Peyer's patch (tissue), 4 donors: ENCODE data around the gene TEX30. TPM values are rescaled to one million over a fixed set of nuclear protein-coding genes. Genes with fewer than 3 reads are reported as not detected.

Source experiments
- DNase-seq, 3 donors: peaks; one replicate each; pipeline ENCODE4 v3.0.0-alpha.2; 2017 to 2019
- H3K27ac ChIP-seq, 4 donors: fragments of 200-600 bp; sonication (generic); one replicate each; pipeline ENCODE4 v1.5.1; 2016 to 2019
- H3K27me3 ChIP-seq, 2 donors: fragments of 200-600 bp; sonication (generic); one replicate each; pipeline ENCODE4 v1.5.1; 2019
- H3K36me3 ChIP-seq, 3 donors: fragments of 200-600 bp; sonication (generic); one replicate each; pipeline ENCODE4 v1.5.1; 2016 to 2019
- H3K4me1 ChIP-seq, 4 donors: fragments of 200-600 bp; sonication (generic); one replicate each; pipeline ENCODE4 v1.5.1; 2016 to 2019
- H3K4me3 ChIP-seq, 4 donors: fragments of 200-600 bp; sonication (generic); 1 replicate in 3 of 4; 2 replicates in 1 of 4; pipeline ENCODE4 v1.5.1; 2016 to 2019; ENCODE audit warnings: mild to moderate bottlenecking in 1 of 4
- H3K9me3 ChIP-seq, 4 donors: fragments of 200-600 bp; sonication (generic); one replicate each; pipeline ENCODE4 v1.5.1; 2016 to 2019; ENCODE audit warnings: mild to moderate bottlenecking in 1 of 4
- CTCF ChIP-seq, 6 experiments: fragments of 450-650 bp in 4 of 6; fragments of 200-600 bp in 2 of 6; sonication (generic) in 1 of 6; IDR thresholded peaks; one replicate each; pipeline ENCODE4 v1.5.1; 2017 to 2019; ENCODE audit warnings: antibody characterized with exemption in 6 of 6, mild to moderate bottlenecking in 3 of 6, moderate library complexity in 1 of 6
- POLR2A ChIP-seq, 2 donors: fragments of 450-650 bp; IDR thresholded peaks; one replicate each; pipeline ENCODE4 v1.5.1; 2017; ENCODE audit warnings: antibody characterized with exemption in 2 of 2, mild to moderate bottlenecking in 2 of 2, moderate library complexity in 2 of 2
- total RNA-seq, 4 donors: library from RNA; depleted of rRNA; stranded (reverse); fragments of >200 nt; gene quantifications; one replicate each; pipeline ENCODE4 v1.1.0, GENCODE V29; 2016

The TEX30 gene
- total RNA-seq, 4 donors from 2014 or later: 2.4 to 11.0 (median 4.8) TPM; not detected in 1

- TF ChIP-seq CTCF (IDR thresholded peaks at IDR 0.05): no peak
- TF ChIP-seq POLR2A (IDR thresholded peaks at IDR 0.05): no peak
- Histone ChIP-seq H3K9me3 (no peaks in the 10 kb centered on the region), H3K4me1 (no peaks in the 10 kb centered on the region), H3K4me3 (no peak overlapping the region), H3K36me3 (peaks cover 0 to 15% (median 0%) of the 10 kb centered on the region in 3 donors), H3K27me3 (no peaks in the 10 kb centered on the region), H3K27ac (no peak overlapping the region)
- DNase-seq: no peak
These were observed 41.2 kb upstream of the TEX30 start for GRCh38 chr13:102814793-102815192.

GRCh38 chr13:102814025-102814607, 40.5 kb upstream of the TEX30 start:
- Histone ChIP-seq H3K9me3 (no peaks in the 10 kb centered on the region), H3K4me1 (no peaks in the 10 kb centered on the region), H3K4me3 (no peak overlapping the region), H3K27ac (no peak overlapping the region), H3K36me3 (peaks cover 0 to 15% (median 0%) of the 10 kb centered on the region in 3 donors), H3K27me3 (no peaks in the 10 kb centered on the region)
- no peak for DNase-seq
- TF ChIP-seq POLR2A (IDR thresholded peaks at IDR 0.05): no peak
- TF ChIP-seq CTCF (IDR thresholded peaks at IDR 0.05): no peak

- no peak for DNase-seq
- H3K27me3 ChIP-seq: no peaks in the 10 kb centered on the region
- peaks cover 0 to 15% (median 0%) of the 10 kb centered on the region in 3 donors for H3K36me3 ChIP-seq
- no peaks in the 10 kb centered on the region for H3K4me1 ChIP-seq
- TF ChIP-seq CTCF (IDR thresholded peaks at IDR 0.05) (no peak), POLR2A (IDR thresholded peaks at IDR 0.05) (no peak)
- no peaks in the 10 kb centered on the region for H3K9me3 ChIP-seq
- H3K27ac ChIP-seq: no peak overlapping the region
- H3K4me3 ChIP-seq: no peak overlapping the region
These were observed 39.2 kb upstream of the TEX30 start for GRCh38 chr13:102812611-102813287.

- Histone ChIP-seq H3K4me3 (no peak overlapping the region), H3K27me3 (no peaks in the 10 kb centered on the region), H3K9me3 (no peaks in the 10 kb centered on the region), H3K36me3 (peaks cover 0 to 7% (median 0%) of the 10 kb centered on the region in 3 donors), H3K4me1 (no peaks in the 10 kb centered on the region), H3K27ac (no peak overlapping the region)
- no peak for DNase-seq
- no peak for TF ChIP-seq POLR2A (IDR thresholded peaks at IDR 0.05)
- TF ChIP-seq CTCF (IDR thresholded peaks at IDR 0.05): no peak
These were observed 34.1 kb upstream of the TEX30 start for GRCh38 chr13:102807699-102808098.

- TF ChIP-seq POLR2A (IDR thresholded peaks at IDR 0.05) (no peak), CTCF (IDR thresholded peaks at IDR 0.05) (no peak)
- Histone ChIP-seq H3K27me3 (no peaks in the 10 kb centered on the region), H3K36me3 (peaks cover 0 to under 1% (median 0%) of the 10 kb centered on the region in 3 donors), H3K4me1 (peaks cover 0 to 14% (median 0%) of the 10 kb centered on the region in 4 donors), H3K9me3 (no peaks in the 10 kb centered on the region), H3K27ac (no peak overlapping the region), H3K4me3 (no peak overlapping the region)
- no peak for DNase-seq
These were observed 32.1 kb upstream of the TEX30 start for GRCh38 chr13:102805680-102806079.
